Keratinocyte (primary cell): ENCODE results near the gene FBLN1.

Experiments
- CTCF ChIP-seq, 3 experiments: IDR thresholded peaks in 1 of 3; conservative IDR thresholded peaks in 1 of 3; optimal IDR thresholded peaks in 1 of 3; 2 replicates in 2 of 3; 3 replicates in 1 of 3; pipeline versions ENCODE3 to v1.5.1; 2011; ENCODE audit warnings: low read length in 3 of 3, mild to moderate bottlenecking in 3 of 3, moderate library complexity in 2 of 3, control low read depth in 1 of 3, inconsistent platforms in 1 of 3; ENCODE audit not compliant: insufficient read depth in 2 of 3; ENCODE audit errors: extremely low read depth in 1 of 3
- EZH2 ChIP-seq: IDR thresholded peaks from one replicate; pipeline ENCODE4 v1.6.1; 2012; ENCODE audit warnings: inconsistent platforms, mild to moderate bottlenecking, low read length, moderate library complexity

- TF ChIP-seq EZH2 (no peak), CTCF (optimal IDR thresholded peaks at IDR 0.05 in 1 of 3, IDR thresholded peaks at IDR 0.05 in 1 of 3, conservative IDR thresholded peaks at IDR 0.05 in 1 of 3; ENCODE audit: extremely low read depth in 1 of 3, insufficient read depth in 2 of 3, low read length in 3 of 3) (no peak)
These were observed 106.1 kb downstream of the FBLN1 start for GRCh38 chr22:45608763-45609180.
